Measurements from ENCODE around the gene TBKBP1.

The TBKBP1 gene

DNA sequence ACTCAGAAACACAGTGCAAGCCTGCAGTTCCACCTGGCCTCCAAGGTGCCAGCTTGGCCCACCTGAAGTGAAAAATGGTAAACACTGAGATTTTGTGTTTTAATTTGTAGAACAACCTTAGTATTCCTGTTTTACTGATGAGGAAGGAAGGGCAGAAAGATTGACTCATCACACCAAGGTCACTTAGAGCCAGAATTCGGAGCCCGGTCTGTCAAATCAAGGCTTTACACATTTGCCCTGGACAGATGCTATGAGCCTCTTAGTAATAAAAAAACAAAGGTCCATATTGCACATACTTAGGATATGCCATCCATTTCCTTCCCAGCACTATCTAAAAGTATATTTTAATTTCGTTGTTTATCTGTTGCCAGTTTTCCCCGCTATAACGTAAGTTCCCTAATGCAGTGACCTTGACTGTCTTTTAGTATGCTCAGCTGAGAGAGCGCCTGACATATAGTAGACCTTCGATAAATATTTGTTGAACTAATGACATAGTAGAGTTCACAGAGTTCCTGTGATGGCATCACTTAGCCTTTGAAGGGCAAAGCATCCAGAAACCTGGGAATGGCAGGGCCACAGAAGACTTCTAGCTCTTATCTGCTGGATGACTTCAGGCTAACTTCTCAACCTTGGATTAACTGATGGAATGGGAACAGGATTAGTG, 7.2 kb upstream of the TBKBP1 start:
- intact Hi-C loops (cut with micrococcal nuclease) = no loop called here
- Mint-ChIP-seq H3K36me3 (ENCODE audit: low read depth) (peaks cover 55% of the 10 kb centered on the region), H3K9me3 (no peaks in the 10 kb centered on the region), H3K4me1 (ENCODE audit: low read depth) (peaks cover 43% of the 10 kb centered on the region), H3K27me3 (peaks cover 7% of the 10 kb centered on the region), H3K4me3 (no peak overlapping the region), H3K27ac (no peak overlapping the region)

GRCh38 chr17:47687328-47687690, 6.7 kb upstream of the TBKBP1 start:
- peaks cover 9% of the 10 kb centered on the region for H3K27me3 Mint-ChIP-seq
- peaks cover 45% of the 10 kb centered on the region for H3K4me1 Mint-ChIP-seq (ENCODE audit: low read depth)
- no peak overlapping the region for H3K27ac Mint-ChIP-seq
- no peak overlapping the region for H3K4me3 Mint-ChIP-seq
- peaks cover 50% of the 10 kb centered on the region for H3K36me3 Mint-ChIP-seq (ENCODE audit: low read depth)
- intact Hi-C loops (cut with micrococcal nuclease) = no loop called here
- H3K9me3 Mint-ChIP-seq = no peaks in the 10 kb centered on the region

GRCh38 chr17:47687748-47688147, 6.2 kb upstream of the TBKBP1 start:
- H3K4me1 Mint-ChIP-seq (ENCODE audit: low read depth) = peaks cover 50% of the 10 kb centered on the region
- no peaks in the 10 kb centered on the region for H3K9me3 Mint-ChIP-seq
- H3K27ac Mint-ChIP-seq = no peak overlapping the region
- peaks cover 46% of the 10 kb centered on the region for H3K36me3 Mint-ChIP-seq (ENCODE audit: low read depth)
- H3K4me3 Mint-ChIP-seq = no peak overlapping the region
- peaks cover 13% of the 10 kb centered on the region for H3K27me3 Mint-ChIP-seq
- intact Hi-C loops (cut with micrococcal nuclease) = no loop called here

GRCh38 chr17:47690121-47690520, 3.8 kb upstream of the TBKBP1 start:
- Mint-ChIP-seq H3K4me1 (ENCODE audit: low read depth) (peaks cover 63% of the 10 kb centered on the region), H3K27me3 (peaks cover 21% of the 10 kb centered on the region), H3K4me3 (no peak overlapping the region), H3K9me3 (no peaks in the 10 kb centered on the region), H3K27ac (no peak overlapping the region), H3K36me3 (ENCODE audit: low read depth) (peaks cover 32% of the 10 kb centered on the region)
- intact Hi-C loops (cut with micrococcal nuclease) = no loop called here

- H3K27ac Mint-ChIP-seq = no peak overlapping the region
Observed at GRCh38 chr17:47692137-47692894, 1.6 kb upstream of the TBKBP1 start.

DNA sequence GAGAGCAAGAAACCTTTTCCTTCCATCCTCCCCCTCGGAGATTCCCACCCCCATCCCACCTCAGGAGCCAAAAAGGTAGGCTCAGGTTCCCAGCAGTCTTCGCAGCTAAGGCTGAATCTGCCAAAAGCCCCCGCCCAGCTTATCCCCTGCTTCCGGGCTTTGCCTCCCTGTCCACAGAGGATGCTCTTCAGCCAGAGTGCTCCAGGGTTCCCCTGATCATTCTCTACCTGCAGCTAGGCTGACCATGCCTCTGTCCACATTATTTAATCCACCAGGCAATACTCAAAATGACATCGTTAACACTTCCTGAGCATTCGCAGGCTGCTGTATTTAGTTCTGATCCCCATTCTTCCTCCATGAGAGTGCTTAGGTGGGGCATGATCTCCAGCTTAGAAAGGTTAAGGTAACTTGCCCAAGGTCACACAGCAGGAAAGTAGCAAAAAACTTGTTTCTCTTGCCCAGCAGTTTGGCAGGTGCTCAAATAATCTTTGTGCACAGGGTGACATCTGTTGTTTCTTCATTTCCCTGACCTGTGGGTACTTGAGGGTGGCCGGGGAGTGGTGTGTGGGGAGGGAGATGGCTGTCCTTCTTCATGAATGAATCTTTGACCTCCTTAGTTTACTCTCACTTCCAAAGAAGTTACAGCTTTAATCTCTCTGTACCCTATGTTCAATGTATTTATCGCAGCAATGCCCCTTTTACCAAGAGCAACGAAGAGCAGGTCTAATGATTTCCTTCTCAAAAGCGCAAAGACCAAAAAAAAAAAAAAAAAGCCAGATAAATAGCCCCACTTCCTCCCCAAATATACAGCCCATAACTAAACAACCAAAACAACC, 848 bp upstream of the TBKBP1 start:
- H3K36me3 Mint-ChIP-seq (ENCODE audit: low read depth) = peaks cover 43% of the 10 kb centered on the region
- peaks cover 21% of the 10 kb centered on the region for H3K27me3 Mint-ChIP-seq
- H3K27ac Mint-ChIP-seq = peak overlapping the region; percentile 84
- peaks cover 60% of the 10 kb centered on the region for H3K4me1 Mint-ChIP-seq (ENCODE audit: low read depth)
- no peaks in the 10 kb centered on the region for H3K9me3 Mint-ChIP-seq
- H3K4me3 Mint-ChIP-seq = peak overlapping the region; percentile 86
- intact Hi-C loops (cut with micrococcal nuclease) = no loop called here

More at GRCh38 chr17:47692137-47692894, 1.6 kb upstream of the TBKBP1 start:
- Mint-ChIP-seq H3K4me3 (no peak overlapping the region), H3K27me3 (peaks cover 21% of the 10 kb centered on the region), H3K4me1 (ENCODE audit: low read depth) (peaks cover 63% of the 10 kb centered on the region), H3K9me3 (no peaks in the 10 kb centered on the region), H3K36me3 (ENCODE audit: low read depth) (peaks cover 38% of the 10 kb centered on the region)
- intact Hi-C loops (cut with micrococcal nuclease) = no loop called here

DNA sequence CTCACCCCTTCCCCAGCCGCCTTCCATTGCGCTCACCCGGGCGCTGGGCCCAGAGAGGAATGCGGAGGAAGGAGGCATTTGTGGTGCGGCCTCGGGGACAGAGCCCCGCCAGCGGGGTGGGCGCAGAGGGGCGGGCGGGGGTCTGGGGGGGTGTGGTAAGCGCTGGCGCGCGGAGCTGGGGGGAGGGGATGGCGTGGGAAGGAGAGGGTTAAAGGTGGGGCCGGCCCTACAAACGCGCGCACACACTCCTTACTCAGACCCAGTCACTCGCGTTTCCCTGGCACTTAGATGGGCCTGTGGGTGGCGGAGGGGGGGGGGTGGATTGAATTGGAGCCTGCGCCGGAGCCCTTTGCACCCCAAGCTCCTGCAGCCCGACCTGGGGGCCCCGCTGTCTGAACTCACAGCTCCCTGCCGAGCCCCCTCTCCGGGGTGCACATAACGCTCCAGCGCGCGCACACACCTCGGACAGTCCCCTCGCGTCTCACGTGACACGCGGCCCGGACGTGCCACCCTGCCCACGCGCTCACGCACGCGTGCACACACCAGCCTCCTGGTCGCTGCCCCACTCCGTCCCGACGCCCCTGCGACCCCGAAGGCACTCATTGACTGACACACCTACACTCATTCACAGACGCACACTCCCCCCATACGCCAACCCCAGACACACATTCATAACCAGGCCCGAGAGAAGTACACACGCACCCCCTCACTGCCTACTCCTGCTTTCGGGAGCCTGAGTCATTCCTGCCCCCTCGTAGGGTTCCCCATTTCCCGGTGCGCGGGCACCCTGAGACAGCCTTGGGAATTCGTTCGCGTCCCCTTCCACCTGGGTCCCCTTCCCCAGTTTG, 844 bp downstream of the TBKBP1 start:
- Mint-ChIP-seq H3K27me3 (peaks cover 21% of the 10 kb centered on the region), H3K4me1 (ENCODE audit: low read depth) (peaks cover 69% of the 10 kb centered on the region), H3K27ac (peak overlapping the region; percentile 94), H3K9me3 (no peaks in the 10 kb centered on the region), H3K36me3 (ENCODE audit: low read depth) (peaks cover 57% of the 10 kb centered on the region), H3K4me3 (peak overlapping the region; percentile 86)
- intact Hi-C loops (cut with micrococcal nuclease) = no loop called here

DNA sequence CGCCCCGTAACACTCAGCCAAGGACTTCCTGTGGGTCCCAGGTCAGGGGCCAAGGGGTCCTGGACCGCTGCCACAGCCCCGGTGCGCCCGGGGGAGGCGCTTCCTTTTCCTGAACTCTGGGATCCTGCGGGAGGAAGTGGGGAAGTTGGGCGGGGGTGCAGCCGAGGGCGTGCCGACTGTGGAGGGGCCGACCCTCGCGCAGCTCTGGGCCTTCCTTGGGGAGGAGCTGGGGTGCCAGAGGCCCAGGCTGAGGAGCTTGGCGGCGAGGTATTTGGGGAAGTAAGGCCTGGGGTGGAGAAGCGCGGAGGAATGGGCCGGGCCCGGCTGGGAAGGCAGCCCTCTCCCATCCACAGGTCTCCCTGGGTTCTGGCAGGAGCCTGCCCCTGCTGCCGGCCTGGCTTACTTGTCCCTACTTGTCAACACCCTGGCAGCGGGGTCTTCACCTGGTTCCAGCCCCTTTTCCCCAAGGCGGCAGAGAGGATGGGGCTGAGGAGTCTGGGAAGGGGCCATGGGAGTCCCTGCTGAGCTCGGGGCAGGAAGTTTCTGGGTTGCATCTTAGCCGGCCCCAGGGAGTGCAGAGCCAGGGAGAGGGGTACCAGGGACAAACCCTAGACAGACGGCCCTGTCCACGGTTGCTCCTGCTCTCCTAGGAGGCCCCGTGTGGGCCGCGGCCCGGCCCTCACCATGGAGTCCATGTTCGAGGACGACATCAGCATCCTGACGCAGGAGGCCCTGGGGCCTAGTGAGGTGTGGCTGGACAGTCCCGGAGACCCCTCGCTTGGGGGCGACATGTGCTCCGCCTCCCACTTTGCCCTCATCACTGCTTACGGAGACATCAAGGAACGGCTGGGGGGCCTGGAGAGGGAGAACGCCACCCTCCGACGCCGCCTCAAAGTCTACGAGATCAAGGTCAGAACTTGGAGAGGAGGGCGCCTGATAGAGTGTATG, 1.7 kb downstream of the TBKBP1 start:
- peak overlapping the region; percentile 94 for H3K27ac Mint-ChIP-seq
- H3K9me3 Mint-ChIP-seq = no peaks in the 10 kb centered on the region
- H3K4me3 Mint-ChIP-seq = peak overlapping the region; percentile 86
- H3K27me3 Mint-ChIP-seq = peaks cover 19% of the 10 kb centered on the region
- H3K4me1 Mint-ChIP-seq (ENCODE audit: low read depth) = peaks cover 61% of the 10 kb centered on the region
- intact Hi-C loops (cut with micrococcal nuclease) = no loop called here
- peaks cover 66% of the 10 kb centered on the region for H3K36me3 Mint-ChIP-seq (ENCODE audit: low read depth)

- intact Hi-C loops (cut with micrococcal nuclease) = no loop called here
- Mint-ChIP-seq H3K9me3 (no peaks in the 10 kb centered on the region), H3K4me1 (ENCODE audit: low read depth) (peaks cover 63% of the 10 kb centered on the region), H3K4me3 (no peak overlapping the region), H3K27me3 (peaks cover 13% of the 10 kb centered on the region), H3K27ac (peak overlapping the region; percentile 94), H3K36me3 (ENCODE audit: low read depth) (peaks cover 78% of the 10 kb centered on the region)
Observed at GRCh38 chr17:47696717-47697642, 3.0 kb downstream of the TBKBP1 start.

DNA sequence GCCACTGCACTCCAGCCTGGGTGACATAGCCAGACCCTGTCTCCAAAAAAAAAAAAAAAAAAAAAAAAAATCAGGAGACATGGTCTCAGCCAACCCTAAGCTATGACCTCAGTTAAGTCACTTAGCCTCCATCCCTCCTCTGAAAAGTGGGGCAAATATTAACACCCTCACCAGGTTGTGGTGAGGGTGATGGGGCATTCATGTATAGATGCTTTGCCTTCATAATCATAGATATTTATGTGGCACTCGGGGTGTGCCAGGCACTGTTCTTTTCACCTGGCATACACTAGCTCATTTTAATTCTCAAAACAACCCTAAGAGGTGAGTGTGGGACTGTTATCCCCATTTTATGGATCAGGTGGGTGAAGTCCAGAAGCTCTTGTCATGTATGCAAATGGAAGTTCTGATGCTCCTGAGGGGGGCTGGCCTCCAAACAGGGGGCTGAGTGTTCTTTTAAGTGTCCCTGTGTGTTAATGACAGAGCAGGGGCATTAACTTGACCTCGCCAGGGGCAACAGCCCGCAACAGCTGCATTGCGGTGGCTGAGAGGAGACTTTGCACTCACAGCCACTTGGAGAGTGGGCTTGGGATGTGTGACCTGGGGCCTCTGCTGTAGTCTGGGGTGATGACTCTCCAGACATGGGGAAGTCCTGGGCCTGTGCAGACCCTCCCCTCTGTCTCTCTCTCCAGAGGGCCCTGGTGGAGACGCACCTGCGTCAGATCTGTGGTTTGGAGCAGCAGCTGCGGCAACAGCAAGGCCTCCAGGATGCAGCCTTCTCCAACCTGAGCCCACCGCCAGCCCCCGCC, 4.1 kb downstream of the TBKBP1 start:
- Mint-ChIP-seq H3K4me1 (ENCODE audit: low read depth) (peaks cover 65% of the 10 kb centered on the region), H3K27me3 (peaks cover 4% of the 10 kb centered on the region), H3K36me3 (ENCODE audit: low read depth) (peaks cover 85% of the 10 kb centered on the region), H3K4me3 (no peak overlapping the region), H3K9me3 (no peaks in the 10 kb centered on the region), H3K27ac (no peak overlapping the region)
- intact Hi-C loops (cut with micrococcal nuclease) = no loop called here

DNA sequence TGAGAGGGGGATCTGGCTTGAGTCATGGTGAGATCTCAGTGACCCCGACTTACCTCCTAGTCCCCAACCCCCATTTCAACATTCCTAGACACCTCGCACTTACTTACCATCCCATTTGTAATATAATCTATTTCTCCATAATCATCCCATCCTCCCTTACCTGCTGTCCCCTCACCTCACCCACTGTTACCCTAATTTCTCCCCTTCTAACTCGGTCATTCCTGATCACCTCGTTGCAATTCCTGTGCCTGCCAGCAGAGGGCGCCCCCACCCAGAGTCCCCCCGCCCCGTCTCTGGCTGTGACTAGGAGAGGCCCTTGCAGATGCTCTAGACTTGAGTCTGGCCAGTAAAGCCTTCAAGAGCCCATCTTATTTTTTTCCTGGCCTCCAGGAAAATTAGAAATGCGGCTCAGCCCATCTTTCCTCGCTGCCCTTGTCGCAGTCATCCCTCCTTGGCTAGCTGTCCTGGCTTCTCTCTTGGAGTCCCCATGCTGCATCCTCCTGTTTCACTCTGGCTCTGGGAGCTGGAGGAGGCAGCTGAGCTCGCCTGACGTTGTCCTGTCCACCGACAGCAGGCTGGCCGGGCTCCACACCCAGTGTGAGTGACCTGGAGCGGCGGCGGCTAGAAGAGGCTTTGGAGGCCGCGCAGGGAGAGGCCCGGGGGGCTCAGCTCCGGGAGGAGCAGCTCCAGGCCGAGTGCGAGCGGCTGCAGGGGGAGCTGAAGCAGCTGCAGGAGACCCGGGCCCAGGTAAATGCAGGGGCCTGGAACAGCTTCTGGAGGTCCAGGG, 5.0 kb downstream of the TBKBP1 start:
- H3K36me3 Mint-ChIP-seq (ENCODE audit: low read depth) = peaks cover 85% of the 10 kb centered on the region
- no peaks in the 10 kb centered on the region for H3K9me3 Mint-ChIP-seq
- no peaks in the 10 kb centered on the region for H3K27me3 Mint-ChIP-seq
- intact Hi-C loops (cut with micrococcal nuclease) = no loop called here
- no peak overlapping the region for H3K4me3 Mint-ChIP-seq
- no peak overlapping the region for H3K27ac Mint-ChIP-seq
- H3K4me1 Mint-ChIP-seq (ENCODE audit: low read depth) = peaks cover 67% of the 10 kb centered on the region
